ENCODE measurements around the gene FYN.

DNA sequence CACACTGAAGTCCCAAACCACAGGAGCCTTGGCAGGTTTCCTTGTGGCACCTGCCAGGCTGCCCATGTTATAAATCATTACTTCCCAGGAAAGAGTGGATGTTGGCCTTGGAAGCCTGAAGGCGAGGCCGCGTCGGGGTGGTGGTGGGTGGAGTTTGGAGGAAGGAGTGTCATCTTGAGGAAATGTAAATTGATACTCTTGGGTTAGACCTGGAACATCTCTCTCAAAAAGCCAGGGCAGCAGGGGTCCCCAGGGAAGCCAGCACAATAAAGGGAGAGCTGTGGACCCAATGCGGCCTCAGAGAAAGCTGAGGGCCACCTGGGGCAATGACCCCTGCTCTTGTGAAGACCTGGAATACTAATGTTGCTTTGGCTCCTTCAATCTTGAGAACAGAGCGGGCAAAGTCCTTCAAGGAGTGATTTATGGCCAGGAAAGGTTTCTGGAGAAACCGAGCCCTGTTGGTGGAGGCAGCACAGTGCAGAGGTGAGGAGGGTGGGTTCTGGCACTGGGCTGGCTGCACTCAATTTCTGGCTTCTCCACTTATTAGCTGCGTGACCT is 241.3 kb downstream of the FYN start:
- TF ChIP-seq, protein P1, sequence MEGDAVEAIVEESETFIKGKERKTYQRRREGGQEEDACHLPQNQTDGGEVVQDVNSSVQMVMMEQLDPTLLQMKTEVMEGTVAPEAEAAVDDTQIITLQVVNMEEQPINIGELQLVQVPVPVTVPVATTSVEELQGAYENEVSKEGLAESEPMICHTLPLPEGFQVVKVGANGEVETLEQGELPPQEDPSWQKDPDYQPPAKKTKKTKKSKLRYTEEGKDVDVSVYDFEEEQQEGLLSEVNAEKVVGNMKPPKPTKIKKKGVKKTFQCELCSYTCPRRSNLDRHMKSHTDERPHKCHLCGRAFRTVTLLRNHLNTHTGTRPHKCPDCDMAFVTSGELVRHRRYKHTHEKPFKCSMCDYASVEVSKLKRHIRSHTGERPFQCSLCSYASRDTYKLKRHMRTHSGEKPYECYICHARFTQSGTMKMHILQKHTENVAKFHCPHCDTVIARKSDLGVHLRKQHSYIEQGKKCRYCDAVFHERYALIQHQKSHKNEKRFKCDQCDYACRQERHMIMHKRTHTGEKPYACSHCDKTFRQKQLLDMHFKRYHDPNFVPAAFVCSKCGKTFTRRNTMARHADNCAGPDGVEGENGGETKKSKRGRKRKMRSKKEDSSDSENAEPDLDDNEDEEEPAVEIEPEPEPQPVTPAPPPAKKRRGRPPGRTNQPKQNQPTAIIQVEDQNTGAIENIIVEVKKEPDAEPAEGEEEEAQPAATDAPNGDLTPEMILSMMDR (IDR thresholded peaks at IDR 0.05) = peak in 4 of 5 experiments; percentile 14 to 63 (median 38)
- TF ChIP-seq POLR2AphosphoS5 (IDR thresholded peaks at IDR 0.05) = no peak

All from transverse colon (tissue), 4 donors.